Hepatocyte (in vitro differentiated cells): Measurements from ENCODE around the gene RXRA.

ENCODE experiments used
- CTCF ChIP-seq: fragments of 200-600 bp; sonication (generic); IDR thresholded peaks from 2 replicates; pipeline ENCODE4 v1.5.1; 2016; ENCODE audit warnings: antibody characterized with exemption, mild to moderate bottlenecking; ENCODE audit not compliant: poor library complexity
- EZH2 ChIP-seq: fragments of 200-600 bp; sonication (generic); IDR thresholded peaks from 2 replicates; pipeline ENCODE4 v1.6.1; 2016; ENCODE audit warnings: antibody characterized with exemption, mild to moderate bottlenecking, borderline replicate concordance
- EZH2phosphoT487 ChIP-seq: fragments of 200-600 bp; sonication (generic); IDR thresholded peaks from one replicate; pipeline ENCODE4 v1.6.1; 2018; ENCODE audit warnings: antibody characterized with exemption, mild to moderate bottlenecking, low read depth, moderate library complexity; ENCODE audit not compliant: unreplicated experiment, severe bottlenecking

GRCh38 chr9:134336228-134336627, 10.0 kb downstream of the RXRA start:
- TF ChIP-seq CTCF (no peak), EZH2phosphoT487 (no peak), EZH2 (no peak)
